Measurements from ENCODE around the gene CDHR5.

CDHR5 gene

GRCh38 chr11:581752-582151 is 43.0 kb downstream of the CDHR5 start:
- no peak for FAIRE-seq

GRCh38 chr11:581342-581741 is 43.4 kb downstream of the CDHR5 start:
- no peak for FAIRE-seq

GRCh38 chr11:579830-580601 is 44.7 kb downstream of the CDHR5 start:
- FAIRE-seq: no peak

- no peak for FAIRE-seq
Observed at GRCh38 chr11:578276-579035, 46.3 kb downstream of the CDHR5 start.

- no peak for FAIRE-seq
Observed at GRCh38 chr11:577611-577894, 47.2 kb downstream of the CDHR5 start.

GRCh38 chr11:576811-577610 is 47.7 kb downstream of the CDHR5 start:
- no peak for FAIRE-seq

GRCh38 chr11:575996-576768 is 48.6 kb downstream of the CDHR5 start, which contains the start of gene PHRF1:
PHRF1 (plus strand) TSS chr11:576470; CDS start chr11:581513, 5,043 bp downstream.
- FAIRE-seq: no peak

GRCh38 chr11:575313-575995 is 49.3 kb downstream of the CDHR5 start:
- no peak for FAIRE-seq

GRCh38 chr11:574632-575312 is 50.0 kb downstream of the CDHR5 start:
- no peak for FAIRE-seq

GRCh38 chr11:574031-574570 is 50.7 kb downstream of the CDHR5 start:
- FAIRE-seq: peak; percentile 91

- FAIRE-seq: no peak
Observed at GRCh38 chr11:573146-573759, 51.5 kb downstream of the CDHR5 start.

GRCh38 chr11:571802-572185 is 53.0 kb downstream of the CDHR5 start:
- no peak for FAIRE-seq

- FAIRE-seq: no peak
Observed at GRCh38 chr11:569158-569885, 55.4 kb downstream of the CDHR5 start.

GRCh38 chr11:568306-569157 is 56.2 kb downstream of the CDHR5 start:
- no peak for FAIRE-seq

GRCh38 chr11:567629-568292 is 57.0 kb downstream of the CDHR5 start:
- no peak for FAIRE-seq

- no peak for FAIRE-seq
Observed at GRCh38 chr11:567011-567628, 57.6 kb downstream of the CDHR5 start.

All from endometrium (tissue), 2 donors.